MG63 (cell line): ENCODE measurements around the gene TIMM29. TPM values are rescaled to one million over a fixed set of nuclear protein-coding genes. Genes with fewer than 3 reads are reported as not detected.
A peak's percentile ranks its signal among the peaks of the same experiment; 100 is the strongest.
"Not testable (repeated sequence)": the region's sequence is repeated elsewhere in the genome, so short reads cannot be mapped to it uniquely, and the experiment has no call there.

ENCODE experiments used
- DNase-seq: peaks from one replicate; pipeline ENCODE4 v3.0.0-alpha.2; 2020
- H3K27me3 ChIP-seq: fragments of 250-450 bp; sonication (Bioruptor Pico); 2 replicates; pipeline ENCODE4 v1.5.1; 2020; ENCODE audit warnings: mild to moderate bottlenecking, moderate library complexity
- H3K36me3 ChIP-seq: fragments of 250-450 bp; sonication (Bioruptor Pico); 2 replicates; pipeline ENCODE4 v1.5.1; 2020; ENCODE audit warnings: mild to moderate bottlenecking, moderate library complexity
- H3K4me3 ChIP-seq: fragments of 250-450 bp; sonication (Bioruptor Pico); 2 replicates; pipeline ENCODE4 v1.5.1; 2020; ENCODE audit warnings: mild to moderate bottlenecking, moderate library complexity
- H3K9me3 ChIP-seq: fragments of 250-450 bp; sonication (Bioruptor Pico); 2 replicates; pipeline ENCODE4 v1.5.1; 2020; ENCODE audit warnings: mild to moderate bottlenecking, moderate library complexity
- total RNA-seq: library from RNA; depleted of rRNA; stranded (reverse); fragments of >200 nt; shearing (Covaris generic); gene quantifications from 2 replicates; pipeline ENCODE4 v1.2.3, GENCODE V29; 2014; ENCODE audit warnings: low replicate concordance

Gene TIMM29
- total RNA-seq, 1 experiment from 2014 or later: 39.2 TPM

DNA sequence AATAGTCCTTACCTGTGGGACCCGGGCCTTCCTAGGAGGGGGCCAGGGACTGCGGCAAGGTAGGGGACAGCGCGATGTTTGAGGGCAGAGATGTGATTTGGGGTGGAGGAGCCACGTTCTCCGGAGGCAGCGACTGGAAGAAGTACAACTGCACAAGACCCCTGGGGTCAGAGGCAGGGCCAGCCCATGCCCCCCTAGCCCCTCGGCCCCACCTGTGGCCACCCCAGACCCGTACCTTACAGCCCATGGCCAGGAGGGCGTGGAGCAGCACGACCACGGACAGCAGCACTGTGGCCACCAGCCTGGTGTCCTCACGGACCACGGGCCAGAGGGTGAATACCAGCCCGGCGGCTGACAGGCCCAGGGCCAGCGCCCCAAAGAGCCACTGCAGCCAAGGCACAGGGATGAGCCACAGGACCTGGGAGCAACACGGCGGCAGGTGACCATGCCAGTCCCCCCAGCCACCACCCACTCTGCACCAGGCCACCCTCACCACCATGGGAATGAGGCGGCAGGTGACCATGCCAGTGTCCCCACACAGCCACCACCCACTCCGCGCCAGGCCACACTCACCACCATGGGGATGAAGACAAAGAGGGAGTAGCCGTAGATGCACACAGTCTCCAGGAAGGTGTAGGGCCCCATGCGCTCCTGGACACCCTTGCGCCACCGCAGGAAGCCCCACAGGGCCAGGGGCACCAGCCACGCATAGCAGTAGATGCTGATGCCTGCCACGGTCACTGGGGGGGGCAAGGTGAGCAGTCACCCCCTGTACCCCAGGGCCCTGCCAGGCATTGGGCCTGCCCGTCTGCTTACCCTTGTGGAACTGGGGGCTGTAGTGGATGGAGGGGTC, 5.1 kb upstream of the TIMM29 start:
- Histone ChIP-seq H3K9me3 (no peaks in the 10 kb centered on the region), H3K27me3 (no peaks in the 10 kb centered on the region), H3K36me3 (peaks cover 68% of the 10 kb centered on the region), H3K4me3 (no peak overlapping the region)
- no peak for DNase-seq

DNA sequence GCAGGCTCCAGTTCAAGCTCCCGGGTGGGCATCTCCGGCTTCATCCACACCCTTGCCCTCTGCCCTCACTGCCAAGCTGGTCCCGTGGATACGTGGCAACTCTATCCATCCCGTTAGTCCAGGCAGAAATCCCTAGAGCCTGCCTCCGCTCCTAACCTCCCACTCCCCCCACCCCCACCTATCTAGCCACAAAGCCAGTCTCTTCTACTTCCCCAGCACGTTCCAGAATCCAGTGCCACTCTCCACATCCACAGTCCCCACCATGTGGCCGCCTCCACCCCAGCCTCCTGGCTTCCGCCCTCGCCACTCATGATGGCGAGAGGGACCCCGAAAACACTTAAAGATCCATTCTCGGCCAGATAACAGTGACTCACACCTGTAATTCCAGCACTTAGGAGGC, 4.0 kb upstream of the TIMM29 start:
- H3K9me3 ChIP-seq: no peaks in the 10 kb centered on the region
- no peaks in the 10 kb centered on the region for H3K27me3 ChIP-seq
- no peak overlapping the region for H3K4me3 ChIP-seq
- DNase-seq: no peak
- H3K36me3 ChIP-seq: peaks cover 63% of the 10 kb centered on the region

DNA sequence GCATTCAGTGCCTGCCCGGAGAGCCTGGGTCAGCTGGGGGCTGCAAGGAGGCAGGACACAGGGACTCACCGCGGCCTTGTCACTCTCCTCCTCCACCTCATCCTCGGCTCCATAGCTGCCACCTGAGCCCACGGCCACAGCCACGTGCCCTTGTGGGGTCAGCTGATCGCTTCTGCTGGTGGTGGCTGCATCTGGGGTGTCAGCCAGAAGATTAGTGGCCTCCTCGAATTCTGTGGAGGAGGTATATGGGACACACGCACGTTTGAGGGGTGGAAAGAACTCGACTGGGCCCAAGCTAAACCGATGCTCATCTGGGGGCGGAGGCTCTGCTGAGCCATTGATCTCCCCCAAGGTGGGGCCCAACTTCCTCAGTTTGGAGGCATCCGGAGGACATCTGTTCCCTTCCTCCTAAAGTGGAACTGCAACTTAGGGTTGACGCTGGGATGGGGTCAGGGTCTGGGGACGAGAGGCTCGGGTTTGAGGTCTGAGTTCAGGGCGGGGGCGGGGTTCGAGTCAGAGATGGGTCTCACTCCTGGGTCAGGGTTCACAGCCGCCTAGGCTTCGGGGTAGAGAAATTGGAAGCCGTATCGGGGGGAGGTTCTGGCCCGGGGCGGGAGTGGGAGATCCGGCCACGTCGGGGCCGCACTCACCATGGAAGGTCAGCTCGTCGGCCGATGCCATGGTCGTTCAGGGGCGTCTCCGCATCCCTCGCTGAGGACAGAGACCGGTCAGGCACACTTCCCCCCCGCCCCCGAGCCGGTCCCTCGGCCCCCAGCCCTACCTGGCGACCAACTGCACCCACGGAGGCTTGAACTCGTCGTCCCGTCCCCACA, 665 bp upstream of the TIMM29 start:
- no peak for DNase-seq
- Histone ChIP-seq H3K4me3 (peak overlapping the region; percentile 94), H3K36me3 (peaks cover 58% of the 10 kb centered on the region), H3K9me3 (no peaks in the 10 kb centered on the region), H3K27me3 (no peaks in the 10 kb centered on the region)

DNA sequence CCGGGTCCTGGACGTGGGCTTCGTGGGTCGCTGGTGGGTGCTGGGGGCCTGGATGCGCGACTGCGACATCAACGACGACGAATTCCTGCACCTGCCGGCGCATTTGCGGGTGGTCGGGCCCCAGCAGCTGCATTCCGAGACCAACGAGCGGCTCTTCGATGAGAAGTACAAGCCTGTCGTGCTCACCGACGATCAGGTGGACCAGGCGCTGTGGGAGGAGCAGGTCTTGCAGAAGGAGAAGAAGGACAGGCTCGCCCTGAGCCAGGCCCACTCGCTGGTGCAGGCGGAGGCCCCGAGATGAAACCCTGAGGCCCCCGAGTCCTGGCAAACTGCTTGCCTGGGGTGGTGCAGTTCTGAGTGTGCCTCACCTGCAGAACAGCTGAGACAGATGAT, 787 bp downstream of the TIMM29 start:
- H3K4me3 ChIP-seq: peak overlapping the region; percentile 94
- peaks cover 47% of the 10 kb centered on the region for H3K36me3 ChIP-seq
- DNase-seq: no peak
- no peaks in the 10 kb centered on the region for H3K27me3 ChIP-seq
- H3K9me3 ChIP-seq: no peaks in the 10 kb centered on the region

DNA sequence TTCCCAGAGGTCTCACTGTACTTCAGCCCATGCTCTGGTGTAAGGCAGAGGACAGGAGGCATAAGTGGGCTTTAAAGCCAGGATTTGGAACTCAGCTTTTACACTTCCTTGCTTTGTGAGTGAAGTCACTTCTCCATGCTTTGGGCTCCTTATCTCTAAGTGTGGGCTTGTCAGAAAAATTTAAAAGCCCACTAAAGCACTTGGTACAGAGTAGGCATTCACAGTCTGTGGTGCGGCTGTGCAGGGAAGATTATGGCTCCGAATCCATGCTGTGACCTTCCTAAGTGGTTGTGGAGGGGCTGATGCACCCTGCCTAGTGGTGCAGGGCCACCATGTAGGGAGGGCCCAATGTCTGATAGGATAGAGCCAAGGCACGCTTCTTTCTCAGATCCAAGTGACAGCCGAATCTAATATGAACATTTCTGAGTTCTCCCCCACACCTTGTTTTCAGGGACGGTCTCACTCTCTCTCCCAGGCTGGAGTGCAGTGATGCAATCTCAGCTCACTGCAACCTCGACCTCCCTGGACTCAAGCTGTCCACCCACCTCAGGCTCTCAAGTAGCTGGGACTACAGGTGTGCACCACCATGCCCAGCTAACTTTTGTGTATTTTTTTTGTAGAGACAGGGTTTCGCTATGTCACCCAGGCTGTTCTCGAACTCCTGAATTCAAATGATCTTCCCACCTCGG, 6.9 kb downstream of the TIMM29 start:
- H3K36me3 ChIP-seq: peaks cover 21% of the 10 kb centered on the region
- H3K27me3 ChIP-seq: no peaks in the 10 kb centered on the region
- H3K4me3 ChIP-seq: no peak overlapping the region
- DNase-seq: no peak
- no peaks in the 10 kb centered on the region for H3K9me3 ChIP-seq

DNA sequence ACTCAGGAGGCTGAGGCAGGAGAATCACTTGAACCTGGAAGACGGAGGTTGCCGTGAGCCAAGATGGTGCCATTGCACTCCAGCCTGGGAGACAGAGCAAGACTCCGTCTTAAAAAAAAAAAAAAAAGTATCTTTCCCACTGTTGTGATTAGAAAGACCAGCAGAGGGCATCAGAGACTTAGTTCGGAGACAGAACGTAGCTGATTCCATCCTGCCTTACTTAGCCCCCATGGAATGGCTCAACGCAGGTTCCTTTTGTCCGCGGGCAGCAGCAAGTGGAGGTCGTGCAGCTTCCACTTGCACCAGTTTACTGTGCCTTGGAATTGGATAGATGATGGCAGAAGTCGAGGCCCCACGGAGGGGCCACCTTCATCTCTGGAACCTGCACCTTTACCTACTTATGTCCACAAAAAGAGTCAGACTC, 8.1 kb downstream of the TIMM29 start:
- Histone ChIP-seq H3K36me3 (peaks cover 13% of the 10 kb centered on the region), H3K27me3 (no peaks in the 10 kb centered on the region), H3K4me3 (no peak overlapping the region), H3K9me3 (no peaks in the 10 kb centered on the region)
- peak; percentile 41 for DNase-seq

DNA sequence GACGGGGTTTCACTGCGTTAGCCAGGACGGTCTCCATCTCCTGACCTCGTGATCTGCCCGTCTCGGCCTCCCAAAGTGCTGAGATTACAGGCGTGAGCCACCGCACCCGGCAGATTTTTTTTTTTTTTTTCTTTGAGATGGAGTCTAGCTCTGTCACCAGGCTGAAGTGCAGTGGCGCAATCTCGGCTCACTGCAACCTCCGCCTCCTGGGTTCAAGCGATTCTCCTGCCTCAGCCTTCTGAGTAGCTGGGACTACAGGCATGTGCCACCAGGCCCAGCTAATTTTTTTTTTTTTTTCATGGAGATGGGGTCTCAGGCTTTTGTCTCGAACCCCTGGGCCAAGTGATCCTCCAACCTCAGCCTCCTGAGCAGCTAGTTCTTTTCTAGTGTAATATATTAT, 13.0 kb downstream of the TIMM29 start:
- H3K4me3 ChIP-seq, H3K27me3 ChIP-seq, H3K9me3 ChIP-seq, DNase-seq, H3K36me3 ChIP-seq: not testable (repeated sequence)

DNA sequence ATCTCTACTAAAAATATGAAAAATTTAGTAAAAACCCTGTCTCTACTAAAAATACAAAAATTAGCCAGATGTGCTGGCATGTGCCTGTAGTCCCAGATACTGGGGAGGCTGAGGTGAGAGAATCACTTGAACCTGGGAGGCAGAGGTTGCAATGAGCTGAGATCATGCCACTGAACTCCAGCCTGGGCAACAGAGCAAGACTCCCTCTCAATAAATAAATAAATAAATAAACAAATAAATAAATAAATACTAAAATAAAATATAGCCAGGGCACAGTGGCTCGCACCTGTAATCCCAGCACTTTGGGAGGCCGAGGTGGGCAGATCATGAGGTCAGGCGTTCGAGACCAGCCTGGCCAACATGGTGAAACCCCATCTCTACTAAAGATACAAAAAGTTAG, 14.8 kb downstream of the TIMM29 start:
- H3K4me3 ChIP-seq, H3K9me3 ChIP-seq, H3K36me3 ChIP-seq, H3K27me3 ChIP-seq, DNase-seq: not testable (repeated sequence)

DNA sequence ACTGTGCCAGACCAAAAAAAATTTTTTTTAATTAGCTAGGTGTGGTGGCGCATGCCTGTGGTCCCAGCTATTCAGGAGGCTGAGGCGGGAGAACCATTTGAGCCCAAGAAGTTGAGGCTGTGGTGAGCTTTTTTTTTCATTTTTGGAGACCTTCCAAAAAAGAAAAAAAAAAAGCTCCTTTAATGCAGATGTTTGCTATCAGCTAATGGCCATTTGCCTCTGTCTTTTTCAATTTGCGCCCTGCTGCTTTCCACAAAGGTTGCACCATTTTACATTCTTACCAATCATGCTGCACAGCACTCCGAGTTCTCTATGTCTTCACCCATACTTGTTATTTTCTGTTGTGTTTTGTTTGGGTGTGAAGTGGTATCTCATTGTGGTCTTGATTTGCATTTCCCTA, 16.7 kb downstream of the TIMM29 start:
- no peak overlapping the region for H3K4me3 ChIP-seq
- no peak for DNase-seq
- no peaks in the 10 kb centered on the region for H3K27me3 ChIP-seq
- no peaks in the 10 kb centered on the region for H3K9me3 ChIP-seq
- H3K36me3 ChIP-seq: no peaks in the 10 kb centered on the region

DNA sequence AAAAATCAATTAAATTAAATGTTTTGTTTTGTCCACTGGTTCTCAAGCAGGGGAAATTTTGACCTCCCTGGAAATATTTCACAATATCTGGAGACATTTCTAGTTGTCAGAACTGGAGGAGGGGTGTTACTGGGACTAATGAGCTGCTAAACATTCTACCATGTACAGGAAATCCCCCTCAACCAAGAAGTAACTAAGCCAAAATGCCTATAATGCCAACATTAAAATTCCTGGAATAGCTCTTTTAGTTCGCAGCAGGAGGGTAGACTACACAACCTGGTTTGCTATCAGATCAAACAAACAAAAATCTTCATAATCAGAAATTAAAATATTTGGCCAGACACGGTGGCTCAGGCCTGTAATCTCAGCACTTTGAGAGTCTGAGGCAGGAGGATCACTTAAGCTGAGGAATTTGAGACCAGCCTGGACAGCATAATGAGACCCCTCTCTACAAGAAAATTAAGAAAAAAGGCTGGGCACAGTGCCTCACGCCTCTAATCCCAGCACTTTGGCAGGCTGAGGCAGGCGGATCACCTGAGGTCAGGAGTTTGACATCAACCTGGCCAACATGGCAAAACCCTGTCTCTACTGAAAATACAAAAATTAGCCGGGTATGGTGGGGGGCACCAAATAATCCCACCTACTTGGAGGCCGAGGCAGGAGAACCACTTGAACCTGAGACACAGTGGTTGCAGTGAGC, 18.5 kb downstream of the TIMM29 start:
- H3K27me3 ChIP-seq: no peaks in the 10 kb centered on the region
- DNase-seq: peak; percentile 50
- H3K4me3 ChIP-seq: no peak overlapping the region
- no peaks in the 10 kb centered on the region for H3K36me3 ChIP-seq
- no peaks in the 10 kb centered on the region for H3K9me3 ChIP-seq

DNA sequence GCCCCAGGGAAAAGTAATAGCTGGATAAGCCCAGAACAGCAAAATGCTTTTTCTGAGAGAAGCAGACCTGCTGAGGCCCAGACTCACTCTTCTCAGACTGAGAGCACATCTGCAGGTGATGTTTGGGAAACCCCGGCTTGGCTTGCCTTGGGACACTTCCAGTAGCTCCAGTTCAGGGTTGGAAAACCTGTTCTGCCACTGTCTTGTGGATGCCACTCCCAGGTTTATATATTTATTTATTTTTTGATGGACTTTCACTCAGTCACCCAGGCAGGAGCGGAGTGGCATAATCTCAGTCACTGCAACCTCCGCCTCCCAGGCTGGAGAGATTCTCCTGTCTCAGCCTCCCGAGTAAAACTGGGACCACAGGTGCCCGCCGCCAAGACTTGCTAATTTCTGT, 24.2 kb downstream of the TIMM29 start:
- DNase-seq: no peak
- no peak overlapping the region for H3K4me3 ChIP-seq

DNA sequence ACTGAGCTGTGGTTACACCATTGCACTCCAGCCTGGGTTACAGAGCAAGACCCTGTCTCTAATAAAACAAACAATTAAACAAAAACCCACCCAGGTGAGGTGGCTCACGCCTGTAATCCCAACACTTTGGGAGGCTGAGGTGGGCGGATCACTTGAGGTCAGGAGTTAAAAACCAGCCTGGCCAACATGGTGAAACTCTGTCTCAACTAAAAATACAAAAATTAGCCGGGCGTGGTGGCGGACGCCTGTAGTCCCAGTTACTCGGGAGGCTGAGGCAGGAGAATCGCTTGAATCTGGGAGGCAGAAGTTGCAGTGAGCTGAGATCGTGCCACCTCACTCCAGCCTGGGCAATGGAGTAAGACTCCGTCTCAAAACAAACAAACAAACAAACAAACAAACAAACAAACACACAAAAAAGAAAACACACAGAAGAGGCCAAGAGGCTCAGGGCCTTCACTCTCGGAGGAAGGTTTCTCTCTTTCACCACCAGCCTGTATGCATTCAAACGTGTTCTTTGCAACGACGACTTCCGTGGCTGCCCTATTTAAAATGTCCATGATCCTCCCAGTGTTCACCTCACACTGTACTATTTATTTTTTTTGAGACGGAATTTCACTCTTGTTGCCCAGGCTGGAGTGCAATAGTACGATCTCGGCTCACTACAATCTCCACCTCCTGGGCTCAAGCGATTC, 30.8 kb downstream of the TIMM29 start:
- not testable (repeated sequence) for H3K9me3 ChIP-seq, H3K27me3 ChIP-seq, DNase-seq
- Histone ChIP-seq H3K4me3 (peak overlapping the region; percentile 96), H3K36me3 (peaks cover 28% of the 10 kb centered on the region)

More for the DNA sequence above, 24.2 kb downstream of the TIMM29 start:
- H3K27me3 ChIP-seq: no peaks in the 10 kb centered on the region
- H3K9me3 ChIP-seq: no peaks in the 10 kb centered on the region
- no peaks in the 10 kb centered on the region for H3K36me3 ChIP-seq

DNA sequence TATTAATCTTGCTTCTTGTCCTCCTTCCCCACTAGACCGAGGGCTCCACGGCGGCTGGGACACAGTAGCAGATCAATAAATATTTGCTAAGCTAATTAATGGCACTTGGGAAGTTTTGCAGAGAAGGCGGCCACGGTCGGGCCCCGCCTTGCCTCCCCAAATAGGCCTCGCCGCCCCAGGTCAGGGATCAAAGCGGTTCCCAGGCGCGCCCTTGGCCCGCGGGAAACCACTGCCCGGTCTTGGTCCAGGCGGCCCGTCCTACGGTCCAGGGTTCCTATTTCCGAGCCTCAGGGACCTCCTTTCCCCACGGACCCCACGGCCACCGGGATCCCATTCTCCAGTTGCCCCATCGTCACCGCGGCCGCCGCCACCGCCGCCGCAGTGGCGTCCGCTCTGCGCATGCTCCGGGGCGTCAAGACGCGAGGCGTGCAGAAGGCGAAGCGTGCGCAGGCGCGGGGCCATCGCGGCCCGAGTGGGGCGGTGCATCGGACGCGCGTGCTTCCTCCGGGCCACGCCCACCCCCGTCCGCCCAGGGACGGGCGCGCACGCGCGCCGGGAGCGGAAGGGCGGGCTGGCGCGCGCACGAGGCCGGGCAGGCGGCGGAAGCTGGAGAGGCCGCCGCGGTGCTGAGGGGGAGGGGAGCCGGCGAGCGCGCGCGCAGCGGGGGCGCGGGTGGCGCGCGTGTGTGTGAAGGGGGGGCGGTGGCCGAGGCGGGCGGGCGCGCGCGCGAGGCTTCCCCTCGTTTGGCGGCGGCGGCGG, 31.9 kb downstream of the TIMM29 start, which contains the start of gene SMARCA4:
Gene SMARCA4, plus strand, starts transcription at position 717 of the 759 bp plus-strand sequence. CDS start 23,122 bp downstream, outside the sequence.
- Histone ChIP-seq H3K4me3 (peak within 1 kb of the TSS; percentile 99), H3K9me3 (no peaks in the 10 kb centered on the region), H3K27me3 (no peaks in the 10 kb centered on the region), H3K36me3 (peaks cover 36% of the 10 kb centered on the region)
- DNase-seq: peak; percentile 97

DNA sequence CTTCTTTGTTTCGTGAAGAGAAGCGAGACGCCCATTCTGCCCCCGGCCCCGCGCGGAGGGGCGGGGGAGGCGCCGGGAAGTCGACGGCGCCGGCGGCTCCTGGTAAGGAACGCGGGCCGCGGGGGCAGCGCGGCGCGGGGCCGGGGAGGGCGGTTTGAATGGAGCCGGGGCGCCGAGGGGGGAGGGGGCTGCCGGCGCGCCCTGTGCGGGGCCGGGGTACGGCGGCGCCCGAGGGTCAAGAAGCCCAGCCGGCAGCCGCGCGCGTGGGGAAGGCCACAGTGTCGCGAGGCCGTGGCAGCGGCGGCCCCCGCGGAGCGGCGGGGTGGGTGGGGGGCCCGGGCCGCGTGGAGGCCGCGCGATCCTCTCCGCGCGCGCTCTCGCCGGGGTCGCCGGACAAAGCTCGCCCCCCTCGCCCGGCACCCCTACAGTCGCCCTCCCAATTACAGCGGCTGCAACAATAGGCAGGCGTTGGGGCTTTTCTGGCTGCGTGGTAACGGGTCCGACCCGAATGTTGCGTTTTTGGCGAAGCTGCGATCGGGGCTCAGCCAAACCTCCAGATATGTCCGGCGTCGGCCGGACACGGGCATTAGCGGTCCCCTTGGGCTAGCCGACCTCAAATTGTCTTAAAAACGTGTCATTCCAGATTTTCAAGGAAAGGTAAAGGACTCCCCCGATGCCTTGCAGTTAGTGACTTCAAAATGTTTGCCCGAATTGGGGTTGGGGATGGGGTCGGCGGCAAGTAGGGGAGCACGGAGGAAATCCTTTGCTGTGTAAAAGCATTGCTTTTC, 32.7 kb downstream of the TIMM29 start:
- Histone ChIP-seq H3K36me3 (peaks cover 40% of the 10 kb centered on the region), H3K27me3 (no peaks in the 10 kb centered on the region), H3K9me3 (no peaks in the 10 kb centered on the region), H3K4me3 (peak overlapping the region; percentile 99)
- DNase-seq: peak; percentile 48

DNA sequence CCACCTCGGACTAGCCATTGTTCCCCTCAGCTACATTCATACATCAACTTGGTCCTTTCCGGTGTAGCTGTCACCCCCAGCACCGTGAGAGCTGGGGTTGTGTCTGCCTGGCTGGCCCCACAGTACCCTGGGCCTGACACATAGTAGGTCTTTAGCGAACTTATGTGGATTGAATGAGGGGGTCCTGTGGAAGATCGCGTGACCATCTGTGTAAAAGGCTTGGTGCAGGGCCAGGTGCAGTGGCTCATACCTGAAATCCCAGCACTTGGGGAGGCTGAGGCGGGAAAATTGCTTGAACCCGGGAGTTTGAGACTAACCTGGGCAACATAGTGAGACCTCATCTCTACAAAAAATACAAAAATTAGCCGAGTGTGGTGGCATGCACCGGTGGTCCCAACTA, 34.3 kb downstream of the TIMM29 start:
- Histone ChIP-seq H3K9me3 (no peaks in the 10 kb centered on the region), H3K4me3 (peak overlapping the region; percentile 99), H3K27me3 (no peaks in the 10 kb centered on the region), H3K36me3 (peaks cover 41% of the 10 kb centered on the region)
- DNase-seq: no peak
